Activated CD8-positive, alpha-beta memory T cell treated with anti-CD3 and anti-CD28 coated beads, Interleukin-2, amount 10 ng/mL, durations not matched to agents 7 days and 5 days (primary cell): ENCODE results near the gene CXCL8. TPM values are rescaled to one million over a fixed set of nuclear protein-coding genes. Genes with fewer than 3 reads are reported as not detected.
A peak's percentile ranks its signal among the peaks of the same experiment; 100 is the strongest.

Experiments used
- ATAC-seq: fragments of 150-1000 bp; cut with Tn5 transposase; one replicate; pipeline ENCODE4 v1.10.0; 2021; ENCODE audit warnings: moderate library complexity
- CTCF ChIA-PET: fragments of 350-600 bp; sonication (Branson Sonifier 250); formaldehyde crosslinking; loops from one replicate; lab custom pipeline; 2021; ENCODE audit warnings: antibody characterized with exemption; lab: Charles Lee
- DNase-seq: peaks from one replicate; pipeline ENCODE4 v3.0.0-alpha.2; 2020
- H3K27ac Mint-ChIP-seq: one replicate; pipeline ENCODE4 v1.8.0; 2021; ENCODE audit warnings: mild to moderate bottlenecking, mixed read lengths
- H3K27me3 Mint-ChIP-seq: one replicate; pipeline ENCODE4 v1.8.0; 2021; ENCODE audit warnings: mixed read lengths
- H3K36me3 Mint-ChIP-seq: one replicate; pipeline ENCODE4 v1.8.0; 2021; ENCODE audit warnings: mild to moderate bottlenecking, mixed read lengths
- H3K4me1 Mint-ChIP-seq: one replicate; pipeline ENCODE4 v1.8.0; 2021; ENCODE audit warnings: mixed read lengths
- H3K4me3 Mint-ChIP-seq: one replicate; pipeline ENCODE4 v1.8.0; 2021; ENCODE audit warnings: mild to moderate bottlenecking, moderate library complexity, mixed read lengths
- H3K9me3 Mint-ChIP-seq: one replicate; pipeline ENCODE4 v1.8.0; 2022; ENCODE audit warnings: low read depth, mixed read lengths
- total RNA-seq, 2 experiments: library from RNA; stranded (reverse); gene quantifications; one replicate each; pipeline ENCODE4 v1.2.3, GENCODE V29; 2021

The CXCL8 gene
- total RNA-seq, 2 experiments from 2014 or later = 0.18 to 0.80 TPM

DNA sequence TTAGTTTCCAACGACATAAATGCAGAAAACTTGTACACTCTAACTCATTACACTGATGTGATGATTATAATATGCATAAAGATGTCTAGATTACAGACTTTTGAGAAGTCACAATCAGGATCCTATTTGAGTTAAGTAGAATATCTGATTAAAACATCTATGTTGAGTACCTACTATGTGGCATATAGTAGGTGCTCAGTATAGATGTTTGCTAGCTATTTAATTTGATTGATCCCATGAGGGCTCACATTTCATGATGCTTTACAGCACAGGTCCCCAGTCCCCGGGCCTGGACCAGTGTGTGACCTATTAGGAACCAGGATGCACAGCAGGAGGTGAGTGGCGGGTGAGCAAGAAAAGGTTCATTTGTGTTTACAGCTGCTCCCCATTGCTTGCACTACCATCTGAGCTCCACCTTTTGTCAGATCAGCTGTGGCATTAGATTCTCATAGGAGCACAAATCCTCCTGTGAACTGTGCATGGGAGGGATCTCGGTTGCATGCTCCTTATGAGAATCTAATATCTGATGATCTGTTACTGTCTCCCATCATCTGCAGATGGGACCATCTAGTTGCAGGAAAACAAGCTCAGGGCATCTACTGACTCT lies 33.0 kb upstream of the CXCL8 start:
- peaks cover 9% of the 10 kb centered on the region for H3K4me1 Mint-ChIP-seq
- ATAC-seq = no peak
- no peak for DNase-seq
- H3K27ac Mint-ChIP-seq = no peak overlapping the region
- H3K4me3 Mint-ChIP-seq = no peak overlapping the region
- CTCF ChIA-PET = no interaction called here
- no peaks in the 10 kb centered on the region for H3K9me3 Mint-ChIP-seq
- H3K27me3 Mint-ChIP-seq = no peaks in the 10 kb centered on the region
- peaks cover 2% of the 10 kb centered on the region for H3K36me3 Mint-ChIP-seq

DNA sequence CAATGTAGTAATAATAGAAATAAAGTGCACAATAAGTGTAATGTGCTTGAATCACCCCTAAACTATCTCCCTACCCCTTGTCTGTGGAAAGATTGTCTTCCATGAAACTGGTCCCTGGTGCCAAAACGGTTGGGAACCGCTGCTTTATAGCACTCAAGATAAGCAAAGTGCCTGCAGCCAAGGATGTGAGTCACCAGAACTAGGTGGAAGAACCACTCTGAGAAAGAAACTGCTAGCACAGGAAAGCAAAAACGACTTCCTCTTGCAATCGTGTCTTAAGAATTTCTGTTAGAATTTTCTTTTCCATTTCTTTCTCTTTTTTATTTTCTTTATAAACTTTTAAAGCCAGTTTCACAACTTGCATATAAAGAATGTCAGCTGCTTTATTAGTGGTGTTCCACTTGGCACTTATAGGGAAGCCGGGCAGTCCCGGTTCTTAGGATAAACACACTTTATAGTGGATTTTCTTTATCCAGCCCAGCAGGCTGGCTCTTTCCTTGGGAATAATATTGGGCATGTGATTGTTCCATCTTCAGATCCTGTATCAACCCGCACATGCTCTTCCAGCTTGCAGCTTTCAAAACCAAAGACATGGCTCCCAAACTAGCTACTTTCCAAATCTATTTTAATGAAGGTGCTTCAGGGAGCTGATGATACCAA lies 32.3 kb upstream of the CXCL8 start:
- Mint-ChIP-seq H3K36me3 (peaks cover 2% of the 10 kb centered on the region), H3K4me1 (peaks cover 9% of the 10 kb centered on the region), H3K27ac (peak overlapping the region; percentile 81), H3K9me3 (no peaks in the 10 kb centered on the region), H3K4me3 (no peak overlapping the region), H3K27me3 (no peaks in the 10 kb centered on the region)
- CTCF ChIA-PET = no interaction called here
- DNase-seq = no peak
- ATAC-seq = no peak

DNA sequence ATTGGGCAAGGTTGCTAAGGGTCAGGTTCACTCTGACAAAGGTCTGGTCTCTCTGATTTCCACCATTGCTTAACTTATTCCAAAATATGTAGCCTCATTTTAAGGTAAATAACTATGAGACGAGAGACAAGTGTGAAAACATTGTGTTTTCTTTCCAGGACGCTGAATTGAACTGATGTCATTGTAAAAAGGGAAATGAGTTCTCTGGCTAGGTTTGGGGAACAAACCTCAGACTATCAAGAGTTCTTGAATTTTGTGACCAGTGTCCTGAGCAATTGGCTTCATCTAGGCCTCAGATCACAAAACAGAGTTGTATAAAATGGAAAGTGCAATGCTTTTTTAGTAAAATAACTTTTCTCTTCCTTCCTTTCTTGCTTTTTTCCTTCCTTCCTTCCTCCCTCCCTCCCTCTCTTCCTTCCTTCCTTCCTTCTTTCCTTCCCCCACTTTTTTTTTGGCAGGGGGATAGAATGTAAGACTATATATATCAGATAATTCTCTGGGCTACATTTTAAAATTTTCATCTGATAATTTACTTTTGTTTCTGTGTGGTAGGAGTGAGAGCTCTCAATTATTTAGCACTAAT lies 30.8 kb upstream of the CXCL8 start:
- DNase-seq (no peak), ATAC-seq (no peak)
- Mint-ChIP-seq H3K4me1 (peaks cover 9% of the 10 kb centered on the region), H3K36me3 (peaks cover 2% of the 10 kb centered on the region), H3K27me3 (no peaks in the 10 kb centered on the region), H3K27ac (no peak overlapping the region), H3K4me3 (no peak overlapping the region), H3K9me3 (no peaks in the 10 kb centered on the region)
- CTCF ChIA-PET = no interaction called here

DNA sequence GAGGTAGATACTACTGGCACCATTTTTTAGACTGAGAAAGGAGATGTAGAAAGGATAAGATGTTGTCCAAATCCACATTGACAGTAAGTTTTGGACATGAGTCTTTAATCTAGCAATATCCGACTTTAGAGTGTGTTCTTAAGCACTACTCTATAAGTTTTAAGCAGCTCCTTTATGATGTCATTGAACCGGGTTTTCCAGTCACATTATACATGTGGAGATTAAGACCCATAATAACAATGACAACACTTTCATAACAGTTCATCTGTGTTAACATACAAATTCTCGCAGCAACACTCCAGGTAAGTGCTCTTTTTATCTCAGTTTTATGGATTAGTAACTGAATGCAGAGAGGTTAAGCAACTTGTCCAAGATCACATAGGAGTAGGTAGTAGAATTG lies 30.3 kb upstream of the CXCL8 start:
- Mint-ChIP-seq H3K27ac (no peak overlapping the region), H3K27me3 (no peaks in the 10 kb centered on the region)

DNA sequence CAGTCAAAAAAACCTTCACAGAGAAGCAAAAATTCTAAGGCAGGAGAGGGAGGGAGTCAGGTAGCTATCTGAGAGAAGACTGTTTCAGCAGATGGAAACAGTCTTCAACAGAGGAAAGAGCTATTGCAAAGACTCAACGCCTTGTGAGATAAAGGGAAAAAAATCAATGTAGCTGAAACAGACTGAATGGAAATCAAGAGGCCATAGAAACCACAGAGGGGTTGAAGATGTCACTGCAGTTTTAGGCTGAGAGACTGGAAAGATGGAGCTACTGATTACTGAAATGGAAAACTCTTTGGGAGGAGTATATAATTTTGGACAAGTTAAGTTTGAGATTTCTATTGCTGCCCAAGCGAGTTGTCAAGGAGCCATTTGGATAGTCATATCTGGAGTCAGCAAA lies 28.4 kb upstream of the CXCL8 start:
- Mint-ChIP-seq H3K9me3 (no peaks in the 10 kb centered on the region), H3K27ac (no peak overlapping the region), H3K4me3 (no peak overlapping the region), H3K27me3 (no peaks in the 10 kb centered on the region), H3K4me1 (peaks cover 9% of the 10 kb centered on the region), H3K36me3 (peaks cover 2% of the 10 kb centered on the region)
- DNase-seq (no peak), ATAC-seq (no peak)
- CTCF ChIA-PET = interaction anchor here (1.1 kb wide), 1 partner anchor 13 kb away, joined by 3 read pairs; no protein-coding TSS in a partner anchor

More for the DNA sequence above, 30.3 kb upstream of the CXCL8 start:
- H3K4me3 Mint-ChIP-seq = no peak overlapping the region
- CTCF ChIA-PET = no interaction called here
- ATAC-seq (no peak), DNase-seq (no peak)
- peaks cover 2% of the 10 kb centered on the region for H3K36me3 Mint-ChIP-seq
- H3K9me3 Mint-ChIP-seq = no peaks in the 10 kb centered on the region
- peaks cover 9% of the 10 kb centered on the region for H3K4me1 Mint-ChIP-seq

DNA sequence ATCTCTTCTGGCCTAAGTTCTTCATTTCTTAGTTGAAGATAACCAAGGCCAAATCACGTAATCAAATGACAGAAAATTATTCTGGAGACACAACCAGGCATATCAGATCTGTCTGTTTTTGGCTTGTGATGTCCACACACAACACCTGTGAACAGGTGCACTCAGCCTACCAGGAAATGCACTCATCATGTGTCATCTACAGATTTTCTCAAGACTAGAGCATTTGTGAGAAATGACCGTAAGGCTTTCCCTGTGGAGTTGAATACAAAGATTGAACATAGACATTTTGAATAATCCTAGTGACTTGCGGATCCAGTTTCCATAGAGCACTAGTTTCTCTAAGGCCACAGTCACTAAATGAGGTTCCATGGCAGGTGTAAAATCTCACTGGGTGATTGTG lies 26.7 kb upstream of the CXCL8 start:
- no peaks in the 10 kb centered on the region for H3K9me3 Mint-ChIP-seq
- DNase-seq (no peak), ATAC-seq (no peak)
- H3K4me3 Mint-ChIP-seq = no peak overlapping the region
- H3K4me1 Mint-ChIP-seq = peaks cover 10% of the 10 kb centered on the region
- CTCF ChIA-PET = no interaction called here
- no peaks in the 10 kb centered on the region for H3K27me3 Mint-ChIP-seq
- no peak overlapping the region for H3K27ac Mint-ChIP-seq
- peaks cover 2% of the 10 kb centered on the region for H3K36me3 Mint-ChIP-seq

DNA sequence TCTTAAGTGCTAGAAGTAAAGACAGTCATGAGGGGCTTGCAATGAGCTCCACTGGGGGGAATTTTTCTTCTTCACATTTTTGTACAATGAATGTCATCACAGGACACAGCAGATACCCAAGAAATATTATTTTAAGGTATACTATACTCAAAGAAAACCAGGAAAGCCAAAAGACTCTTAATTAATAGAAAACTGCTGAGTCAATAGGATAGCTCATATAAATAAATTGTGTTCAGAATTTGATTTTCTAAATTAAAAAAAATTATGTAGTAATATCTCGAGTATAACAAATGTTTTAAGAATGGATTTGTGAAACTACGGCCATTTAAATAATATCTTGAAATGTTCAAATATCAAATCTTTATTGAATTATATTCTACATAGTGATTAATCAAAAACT lies 25.7 kb upstream of the CXCL8 start:
- H3K36me3 Mint-ChIP-seq = peaks cover 2% of the 10 kb centered on the region
- H3K27ac Mint-ChIP-seq = no peak overlapping the region
- no peaks in the 10 kb centered on the region for H3K27me3 Mint-ChIP-seq
- H3K4me1 Mint-ChIP-seq = peaks cover 16% of the 10 kb centered on the region
- no peak for DNase-seq
- H3K9me3 Mint-ChIP-seq = no peaks in the 10 kb centered on the region
- no peak for ATAC-seq
- no peak overlapping the region for H3K4me3 Mint-ChIP-seq
- CTCF ChIA-PET = no interaction called here

DNA sequence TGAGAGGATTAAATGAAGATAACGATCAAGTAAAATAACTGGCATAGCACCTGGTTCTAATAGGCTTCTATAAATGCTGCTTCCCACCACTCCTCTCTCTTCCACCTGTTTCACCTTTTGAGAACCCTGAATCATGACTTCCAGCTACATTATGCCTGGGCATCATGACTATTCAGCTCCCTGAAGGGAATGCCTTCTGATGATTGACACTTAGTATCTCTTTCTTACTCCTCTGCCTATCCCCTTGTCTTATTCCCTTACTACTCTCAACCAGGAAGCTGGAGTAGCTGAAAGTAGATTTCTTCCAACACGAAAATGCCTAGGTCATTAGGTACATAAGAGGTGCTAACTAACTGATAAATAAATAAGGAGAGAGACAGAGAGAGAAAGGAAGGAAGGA lies 24.7 kb upstream of the CXCL8 start:
- Mint-ChIP-seq H3K4me1 (peaks cover 16% of the 10 kb centered on the region), H3K4me3 (no peak overlapping the region), H3K9me3 (no peaks in the 10 kb centered on the region), H3K27ac (no peak overlapping the region), H3K36me3 (no peaks in the 10 kb centered on the region), H3K27me3 (no peaks in the 10 kb centered on the region)
- DNase-seq = no peak
- no peak for ATAC-seq
- CTCF ChIA-PET = no interaction called here

DNA sequence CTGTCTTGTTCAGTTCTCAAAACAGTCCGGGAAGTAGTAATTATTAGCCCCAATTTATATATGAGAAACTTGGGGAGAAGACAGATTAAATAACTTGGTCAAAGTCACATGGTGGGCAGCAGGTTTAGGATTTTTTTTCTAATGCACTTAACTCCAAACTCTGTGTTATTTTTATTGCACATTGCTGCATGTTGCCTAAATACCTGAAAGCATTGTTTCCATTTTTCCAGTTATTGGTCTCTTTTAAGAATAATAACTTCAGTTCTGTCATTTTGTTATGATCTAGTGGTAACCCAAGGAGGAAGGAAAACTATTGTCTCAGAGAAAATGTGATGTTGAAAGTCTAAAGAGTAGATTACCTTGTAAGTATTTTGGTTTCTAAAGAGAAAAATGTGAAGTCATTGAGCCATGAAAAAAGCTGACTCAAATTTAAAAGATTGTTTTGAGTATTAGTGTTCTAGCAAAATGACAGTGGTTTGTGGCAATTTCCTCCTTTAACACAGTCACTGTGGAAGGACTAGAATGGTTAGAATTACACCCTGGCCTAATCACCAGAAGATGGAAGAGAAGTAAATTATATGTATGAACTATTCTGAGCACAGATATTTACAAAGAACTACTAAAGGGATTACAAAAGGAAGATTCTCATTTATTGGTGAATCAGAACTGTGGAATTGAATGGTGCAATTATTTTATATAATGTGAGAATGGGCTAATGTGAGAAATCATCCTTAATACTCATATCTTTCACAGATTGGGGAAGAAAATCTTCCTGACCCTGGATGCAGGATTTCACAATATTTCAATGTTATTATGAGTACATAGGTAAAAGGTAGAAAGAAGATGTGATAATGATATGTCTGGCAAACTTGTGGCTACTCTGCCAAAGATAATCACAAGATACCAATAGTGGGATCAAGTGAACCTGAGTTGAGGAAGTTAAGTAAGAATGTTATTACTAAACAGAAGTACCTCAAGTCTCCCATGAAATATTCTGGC lies 21.7 kb upstream of the CXCL8 start:
- H3K36me3 Mint-ChIP-seq = no peaks in the 10 kb centered on the region
- peaks cover 16% of the 10 kb centered on the region for H3K4me1 Mint-ChIP-seq
- DNase-seq (no peak), ATAC-seq (peak; percentile 49)
- no peak overlapping the region for H3K4me3 Mint-ChIP-seq
- H3K9me3 Mint-ChIP-seq = no peaks in the 10 kb centered on the region
- CTCF ChIA-PET = no interaction called here
- H3K27me3 Mint-ChIP-seq = no peaks in the 10 kb centered on the region
- peak overlapping the region; percentile 66 for H3K27ac Mint-ChIP-seq

DNA sequence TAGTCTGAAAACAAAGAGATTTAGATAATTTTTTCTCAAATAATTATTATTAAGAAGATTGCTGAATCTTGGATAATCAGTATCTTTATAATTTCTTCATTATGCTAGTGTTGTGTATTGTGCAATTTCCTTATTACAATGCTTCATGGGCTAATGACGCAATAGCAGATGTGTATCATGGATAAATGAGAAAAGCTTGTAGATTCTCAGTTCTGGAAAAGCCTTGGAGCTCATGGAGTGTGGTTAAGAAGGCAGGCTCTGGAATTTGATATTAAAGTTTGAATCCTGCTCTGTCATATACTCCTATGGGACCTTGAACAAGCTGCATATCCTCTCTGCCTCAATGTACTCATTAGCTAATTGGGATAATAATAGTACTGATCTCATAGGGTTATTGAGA lies 18.9 kb upstream of the CXCL8 start:
- H3K9me3 Mint-ChIP-seq = no peaks in the 10 kb centered on the region
- no peak overlapping the region for H3K4me3 Mint-ChIP-seq
- CTCF ChIA-PET = no interaction called here
- ATAC-seq = no peak
- no peak overlapping the region for H3K27ac Mint-ChIP-seq
- peaks cover 16% of the 10 kb centered on the region for H3K4me1 Mint-ChIP-seq
- no peak for DNase-seq
- no peaks in the 10 kb centered on the region for H3K36me3 Mint-ChIP-seq
- H3K27me3 Mint-ChIP-seq = no peaks in the 10 kb centered on the region

DNA sequence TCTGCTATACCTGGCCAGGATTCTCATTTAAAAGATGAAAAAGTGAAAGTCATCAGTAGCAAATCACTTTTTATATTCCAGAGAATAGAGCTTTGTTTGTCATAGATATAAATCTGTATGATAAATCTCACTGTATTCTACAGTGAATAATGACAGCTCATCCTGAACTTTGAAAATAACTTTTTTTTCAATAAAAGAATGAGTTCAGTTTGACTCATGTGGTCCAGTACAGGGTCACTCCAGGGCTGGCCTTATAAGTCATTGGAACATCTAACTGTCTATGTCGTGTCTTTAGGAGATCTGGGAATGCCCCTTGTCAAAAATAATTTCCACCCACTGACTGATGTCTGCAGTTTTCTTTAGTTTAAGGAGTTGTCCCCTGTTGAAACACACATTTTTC lies 18.5 kb upstream of the CXCL8 start:
- CTCF ChIA-PET = no interaction called here
- H3K27ac Mint-ChIP-seq = no peak overlapping the region
- H3K4me1 Mint-ChIP-seq = peaks cover 16% of the 10 kb centered on the region
- ATAC-seq (no peak), DNase-seq (no peak)
- H3K27me3 Mint-ChIP-seq = no peaks in the 10 kb centered on the region
- H3K9me3 Mint-ChIP-seq = no peaks in the 10 kb centered on the region
- no peak overlapping the region for H3K4me3 Mint-ChIP-seq
- H3K36me3 Mint-ChIP-seq = no peaks in the 10 kb centered on the region

DNA sequence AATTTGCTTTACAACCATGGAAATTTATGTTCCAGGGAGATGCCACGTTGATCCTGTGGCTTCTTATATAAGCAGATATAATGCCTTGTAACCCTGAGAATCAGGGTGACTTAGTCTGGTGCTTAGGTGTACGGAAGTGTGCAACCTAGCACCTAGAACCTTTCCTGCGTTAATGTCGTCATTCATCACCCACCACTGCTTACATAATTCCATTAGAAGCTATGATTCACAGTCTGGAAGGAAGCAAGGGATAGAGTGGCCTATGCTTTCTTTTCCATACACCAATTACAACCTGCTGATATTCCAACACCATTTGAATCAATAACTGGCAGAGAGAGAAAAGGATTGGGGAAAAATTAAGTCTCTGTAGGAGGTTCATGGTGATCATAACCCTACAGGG lies 17.3 kb upstream of the CXCL8 start:
- Mint-ChIP-seq H3K36me3 (no peaks in the 10 kb centered on the region), H3K4me1 (peaks cover 12% of the 10 kb centered on the region), H3K27me3 (no peaks in the 10 kb centered on the region), H3K9me3 (no peaks in the 10 kb centered on the region), H3K4me3 (no peak overlapping the region), H3K27ac (no peak overlapping the region)
- CTCF ChIA-PET = no interaction called here
- no peak for DNase-seq
- ATAC-seq = no peak

DNA sequence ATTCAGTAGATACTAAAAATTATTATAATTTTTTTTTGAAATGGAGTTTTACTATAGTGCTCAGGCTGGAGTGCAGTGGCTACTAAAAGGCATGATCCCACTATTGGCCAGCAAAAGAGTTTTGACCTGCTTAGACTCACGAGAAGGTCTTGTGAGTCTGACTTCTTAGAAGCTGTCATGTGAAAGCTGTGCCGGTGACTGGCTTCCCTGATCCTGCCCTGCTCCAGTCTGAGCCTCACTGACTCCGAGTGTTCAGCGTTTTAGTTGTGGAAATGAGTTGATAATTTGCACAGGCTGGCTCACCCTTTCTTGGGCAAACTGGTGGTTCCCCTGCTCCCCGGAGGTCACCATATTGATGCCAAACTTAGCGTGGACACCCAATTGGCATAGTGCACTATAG lies 16.4 kb upstream of the CXCL8 start:
- CTCF ChIA-PET = no interaction called here
- Mint-ChIP-seq H3K9me3 (no peaks in the 10 kb centered on the region), H3K4me1 (peaks cover 4% of the 10 kb centered on the region), H3K27ac (no peak overlapping the region), H3K4me3 (no peak overlapping the region), H3K36me3 (no peaks in the 10 kb centered on the region), H3K27me3 (no peaks in the 10 kb centered on the region)
- DNase-seq (no peak), ATAC-seq (no peak)
